Measurements from ENCODE around the gene MMP19.
"Not testable (repeated sequence)": the region's sequence is repeated elsewhere in the genome, so short reads cannot be mapped to it uniquely, and the experiment has no call there.

MMP19 gene

GRCh38 chr12:55842681-55843429 is at the start of gene MMP19:
MMP19 (minus strand) TSS chr12:55842936; CDS start chr12:55842830, 106 bp downstream.
- TF ChIP-seq CTCF (IDR thresholded peaks at IDR 0.05; ENCODE audit: borderline replicate concordance, insufficient read depth, low read depth, low read length), result no peak
- H3K4me3 ChIP-seq (ENCODE audit: low read depth, low read length), result no peak within 1 kb of the TSS

GRCh38 chr12:55891310-55891709 is 48.6 kb upstream of the MMP19 start:
- no peak overlapping the region for H3K4me3 ChIP-seq (ENCODE audit: low read depth, low read length)
- TF ChIP-seq CTCF (IDR thresholded peaks at IDR 0.05; ENCODE audit: borderline replicate concordance, insufficient read depth, low read depth, low read length), result no peak

- no peak for TF ChIP-seq CTCF (IDR thresholded peaks at IDR 0.05; ENCODE audit: borderline replicate concordance, insufficient read depth, low read depth, low read length)
- H3K4me3 ChIP-seq (ENCODE audit: low read depth, low read length), result no peak overlapping the region
These were observed 42.4 kb upstream of the MMP19 start for GRCh38 chr12:55885113-55885512.

- no peak for TF ChIP-seq CTCF (IDR thresholded peaks at IDR 0.05; ENCODE audit: borderline replicate concordance, insufficient read depth, low read depth, low read length)
- H3K4me3 ChIP-seq (ENCODE audit: low read depth, low read length), result no peak overlapping the region
These were observed 35.1 kb upstream of the MMP19 start for GRCh38 chr12:55877824-55878223.

GRCh38 chr12:55875704-55876467 is 33.1 kb upstream of the MMP19 start:
- H3K4me3 ChIP-seq (ENCODE audit: low read depth, low read length), result no peak overlapping the region
- no peak for TF ChIP-seq CTCF (IDR thresholded peaks at IDR 0.05; ENCODE audit: borderline replicate concordance, insufficient read depth, low read depth, low read length)

- TF ChIP-seq CTCF (IDR thresholded peaks at IDR 0.05; ENCODE audit: borderline replicate concordance, insufficient read depth, low read depth, low read length), result no peak
- no peak overlapping the region for H3K4me3 ChIP-seq (ENCODE audit: low read depth, low read length)
These were observed 31.7 kb upstream of the MMP19 start for GRCh38 chr12:55874443-55874842.

GRCh38 chr12:55866454-55867004 is 23.8 kb upstream of the MMP19 start:
- not testable (repeated sequence) for H3K4me3 ChIP-seq (ENCODE audit: low read depth, low read length)

Measured in GM12875 (cell line).